Osteoblast (primary cell): Measurements from ENCODE around the gene ZNF37A. TPM values are rescaled to one million over a fixed set of nuclear protein-coding genes. Genes with fewer than 3 reads are reported as not detected.
"Not testable (repeated sequence)": the region's sequence is repeated elsewhere in the genome, so short reads cannot be mapped to it uniquely, and the experiment has no call there.

Experiments
- DNase-seq: peaks from one replicate; pipeline ENCODE4 v3.0.0; 2011; ENCODE audit warnings: low spot score, mixed read lengths; ENCODE audit not compliant: insufficient read length; ENCODE audit errors: missing footprints
- H2AFZ ChIP-seq: 2 replicates; pipeline ENCODE4 v1.6.0; 2011; ENCODE audit warnings: mild to moderate bottlenecking, low read length
- H3K27ac ChIP-seq: 2 replicates; pipeline ENCODE4 v1.5.1; 2011; ENCODE audit warnings: mild to moderate bottlenecking, low read depth, low read length, moderate library complexity
- H3K27me3 ChIP-seq: 2 replicates; pipeline ENCODE4 v1.6.0; 2012; ENCODE audit warnings: mild to moderate bottlenecking, control low read depth, inconsistent platforms, low read length, moderate library complexity; ENCODE audit not compliant: insufficient read depth
- H3K36me3 ChIP-seq: 2 replicates; pipeline ENCODE4 v1.5.1; 2011; ENCODE audit warnings: mild to moderate bottlenecking, low read length, control low read depth, moderate library complexity; ENCODE audit not compliant: insufficient read depth
- H3K4me1 ChIP-seq: 2 replicates; pipeline ENCODE4 v1.5.1; 2011; ENCODE audit warnings: mild to moderate bottlenecking, low read length, control low read depth, moderate library complexity; ENCODE audit not compliant: insufficient read depth
- H3K4me2 ChIP-seq: 2 replicates; pipeline ENCODE4 v1.6.0; 2011; ENCODE audit warnings: mild to moderate bottlenecking, low read length; ENCODE audit not compliant: insufficient read depth
- H3K4me3 ChIP-seq: fragments of 200-600 bp; sonication (generic); 3 replicates; pipeline ENCODE4 v1.5.1; 2012; ENCODE audit warnings: mild to moderate bottlenecking, low read length, inconsistent platforms; ENCODE audit not compliant: insufficient read depth
- H3K79me2 ChIP-seq: 2 replicates; pipeline ENCODE4 v1.6.0; 2012; ENCODE audit warnings: mild to moderate bottlenecking, low read length, control low read depth, inconsistent platforms; ENCODE audit not compliant: insufficient read depth
- H3K9me3 ChIP-seq: 2 replicates; pipeline ENCODE4 v1.5.1; 2011; ENCODE audit warnings: low read depth, low read length, control low read depth
- H4K20me1 ChIP-seq: 2 replicates; pipeline ENCODE4 v1.6.0; 2012; ENCODE audit warnings: mild to moderate bottlenecking, low read length, control low read depth; ENCODE audit not compliant: insufficient read depth
- total RNA-seq: library from RNA; depleted of rRNA; stranded (reverse); fragments of >200 nt; gene quantifications from 2 replicates; pipeline ENCODE4 v1.2.3, GENCODE V29; 2012
- TF ChIP-seq, protein P1 (sequence below): IDR thresholded peaks from 2 replicates; pipeline ENCODE4 v1.5.1; 2011; ENCODE audit warnings: mild to moderate bottlenecking, low read depth, low read length, moderate library complexity; ENCODE audit errors: extremely low read depth

The ZNF37A gene
- total RNA-seq, 1 donor = 15.6 TPM

DNA sequence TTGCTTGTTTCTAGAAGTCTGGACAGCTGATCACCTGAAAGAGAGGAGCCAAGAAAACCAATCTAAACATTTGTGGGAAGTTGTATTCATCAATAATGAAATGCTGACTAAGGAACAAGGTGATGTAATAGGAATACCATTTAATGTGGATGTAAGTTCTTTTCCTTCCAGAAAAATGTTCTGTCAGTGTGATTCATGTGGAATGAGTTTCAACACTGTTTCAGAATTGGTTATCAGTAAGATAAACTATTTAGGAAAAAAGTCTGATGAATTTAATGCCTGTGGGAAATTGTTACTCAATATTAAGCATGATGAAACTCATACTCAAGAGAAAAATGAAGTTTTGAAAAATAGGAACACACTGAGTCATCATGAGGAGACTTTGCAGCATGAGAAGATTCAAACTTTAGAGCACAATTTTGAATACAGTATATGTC lies 39.8 kb upstream of the ZNF37A start:
- Histone ChIP-seq H3K4me1 (no peaks in the 10 kb centered on the region), H3K36me3 (peaks cover 16% of the 10 kb centered on the region), H2AFZ (no peak overlapping the region), H4K20me1 (no peaks in the 10 kb centered on the region), H3K27me3 (no peaks in the 10 kb centered on the region), H3K4me2 (no peak overlapping the region), H3K4me3 (no peak overlapping the region), H3K27ac (no peak overlapping the region), H3K9me3 (peaks cover 13% of the 10 kb centered on the region), H3K79me2 (no peaks in the 10 kb centered on the region)
- DNase-seq = peak; percentile 49
- TF ChIP-seq, protein P1, sequence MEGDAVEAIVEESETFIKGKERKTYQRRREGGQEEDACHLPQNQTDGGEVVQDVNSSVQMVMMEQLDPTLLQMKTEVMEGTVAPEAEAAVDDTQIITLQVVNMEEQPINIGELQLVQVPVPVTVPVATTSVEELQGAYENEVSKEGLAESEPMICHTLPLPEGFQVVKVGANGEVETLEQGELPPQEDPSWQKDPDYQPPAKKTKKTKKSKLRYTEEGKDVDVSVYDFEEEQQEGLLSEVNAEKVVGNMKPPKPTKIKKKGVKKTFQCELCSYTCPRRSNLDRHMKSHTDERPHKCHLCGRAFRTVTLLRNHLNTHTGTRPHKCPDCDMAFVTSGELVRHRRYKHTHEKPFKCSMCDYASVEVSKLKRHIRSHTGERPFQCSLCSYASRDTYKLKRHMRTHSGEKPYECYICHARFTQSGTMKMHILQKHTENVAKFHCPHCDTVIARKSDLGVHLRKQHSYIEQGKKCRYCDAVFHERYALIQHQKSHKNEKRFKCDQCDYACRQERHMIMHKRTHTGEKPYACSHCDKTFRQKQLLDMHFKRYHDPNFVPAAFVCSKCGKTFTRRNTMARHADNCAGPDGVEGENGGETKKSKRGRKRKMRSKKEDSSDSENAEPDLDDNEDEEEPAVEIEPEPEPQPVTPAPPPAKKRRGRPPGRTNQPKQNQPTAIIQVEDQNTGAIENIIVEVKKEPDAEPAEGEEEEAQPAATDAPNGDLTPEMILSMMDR = no peak

- not testable (repeated sequence) for H3K4me2 ChIP-seq, H3K4me1 ChIP-seq, H3K27me3 ChIP-seq, H3K4me3 ChIP-seq, H3K27ac ChIP-seq, H3K79me2 ChIP-seq, DNase-seq, H2AFZ ChIP-seq, H4K20me1 ChIP-seq
- Histone ChIP-seq H3K9me3 (peaks cover 13% of the 10 kb centered on the region), H3K36me3 (peaks cover 16% of the 10 kb centered on the region)
These were observed 38.8 kb upstream of the ZNF37A start for GRCh38 chr10:38055274-38055894.

- H3K27ac ChIP-seq = peak overlapping the region; percentile 63
- H2AFZ ChIP-seq, DNase-seq, H3K36me3 ChIP-seq, H4K20me1 ChIP-seq, H3K9me3 ChIP-seq, H3K79me2 ChIP-seq, H3K4me3 ChIP-seq, H3K4me1 ChIP-seq, H3K27me3 ChIP-seq: not testable (repeated sequence)
- peak overlapping the region; percentile 36 for H3K4me2 ChIP-seq
These were observed 24.5 kb upstream of the ZNF37A start for GRCh38 chr10:38069663-38070062.

DNA sequence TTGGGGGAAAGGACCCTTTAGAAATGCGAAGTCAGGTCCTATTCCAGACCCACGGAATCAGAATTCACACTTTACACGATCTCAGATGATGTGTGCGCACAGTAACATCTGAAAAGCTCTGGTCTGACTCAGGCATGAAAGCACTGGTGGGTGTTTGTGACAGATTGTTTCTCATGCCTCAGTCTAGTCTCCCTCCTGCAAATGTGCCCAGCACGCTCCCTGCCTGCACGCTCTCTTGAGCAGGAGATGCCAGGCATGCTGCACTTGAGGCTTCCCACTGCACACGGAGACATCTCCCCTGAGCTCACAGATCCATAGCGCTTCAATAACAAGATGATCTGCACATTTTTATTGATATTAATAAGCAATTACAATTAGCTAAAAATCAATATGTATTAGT lies 23.6 kb upstream of the ZNF37A start:
- no peak for DNase-seq
- Histone ChIP-seq H3K9me3 (no peaks in the 10 kb centered on the region), H3K4me2 (no peak overlapping the region), H2AFZ (no peak overlapping the region), H4K20me1 (no peaks in the 10 kb centered on the region), H3K27me3 (no peaks in the 10 kb centered on the region), H3K4me3 (no peak overlapping the region), H3K79me2 (no peaks in the 10 kb centered on the region), H3K36me3 (no peaks in the 10 kb centered on the region), H3K27ac (no peak overlapping the region), H3K4me1 (peaks cover 5% of the 10 kb centered on the region)
- TF ChIP-seq, protein P1 = no peak

DNA sequence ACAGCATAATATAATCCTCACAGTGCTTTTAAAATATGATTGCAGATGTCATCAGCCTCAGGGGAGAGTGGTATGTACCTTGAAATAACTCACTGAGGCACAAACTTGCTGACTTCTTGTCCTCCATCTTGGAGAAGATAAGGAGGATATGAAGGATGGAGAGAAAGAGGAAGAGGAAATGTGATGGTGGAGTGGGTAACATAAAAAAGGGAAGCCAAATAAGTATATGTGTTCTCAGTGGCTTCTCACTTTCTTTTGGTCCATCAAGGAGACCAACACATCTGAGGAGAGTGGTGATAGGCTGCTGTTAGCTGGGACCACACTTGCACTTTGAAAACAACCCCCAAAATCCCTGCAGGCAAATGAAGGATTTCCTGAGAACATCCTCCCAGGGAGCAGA lies 21.6 kb upstream of the ZNF37A start:
- Histone ChIP-seq H3K4me2 (no peak overlapping the region), H4K20me1 (no peaks in the 10 kb centered on the region), H3K36me3 (no peaks in the 10 kb centered on the region), H2AFZ (no peak overlapping the region), H3K9me3 (no peaks in the 10 kb centered on the region), H3K79me2 (no peaks in the 10 kb centered on the region), H3K27me3 (no peaks in the 10 kb centered on the region), H3K4me1 (peaks cover 5% of the 10 kb centered on the region), H3K4me3 (no peak overlapping the region), H3K27ac (no peak overlapping the region)
- no peak for DNase-seq
- TF ChIP-seq, protein P1 = no peak
